Measurements from ENCODE around the gene GTSE1. TPM values are rescaled to one million over a fixed set of nuclear protein-coding genes. Genes with fewer than 3 reads are reported as not detected.

GTSE1 gene
- total and polyA plus RNA-seq, 2 of the 13 experiments (the other 11 are each of a cell fraction or from before 2014, with no cell fraction given) = 10.7 to 13.5 TPM

DNA sequence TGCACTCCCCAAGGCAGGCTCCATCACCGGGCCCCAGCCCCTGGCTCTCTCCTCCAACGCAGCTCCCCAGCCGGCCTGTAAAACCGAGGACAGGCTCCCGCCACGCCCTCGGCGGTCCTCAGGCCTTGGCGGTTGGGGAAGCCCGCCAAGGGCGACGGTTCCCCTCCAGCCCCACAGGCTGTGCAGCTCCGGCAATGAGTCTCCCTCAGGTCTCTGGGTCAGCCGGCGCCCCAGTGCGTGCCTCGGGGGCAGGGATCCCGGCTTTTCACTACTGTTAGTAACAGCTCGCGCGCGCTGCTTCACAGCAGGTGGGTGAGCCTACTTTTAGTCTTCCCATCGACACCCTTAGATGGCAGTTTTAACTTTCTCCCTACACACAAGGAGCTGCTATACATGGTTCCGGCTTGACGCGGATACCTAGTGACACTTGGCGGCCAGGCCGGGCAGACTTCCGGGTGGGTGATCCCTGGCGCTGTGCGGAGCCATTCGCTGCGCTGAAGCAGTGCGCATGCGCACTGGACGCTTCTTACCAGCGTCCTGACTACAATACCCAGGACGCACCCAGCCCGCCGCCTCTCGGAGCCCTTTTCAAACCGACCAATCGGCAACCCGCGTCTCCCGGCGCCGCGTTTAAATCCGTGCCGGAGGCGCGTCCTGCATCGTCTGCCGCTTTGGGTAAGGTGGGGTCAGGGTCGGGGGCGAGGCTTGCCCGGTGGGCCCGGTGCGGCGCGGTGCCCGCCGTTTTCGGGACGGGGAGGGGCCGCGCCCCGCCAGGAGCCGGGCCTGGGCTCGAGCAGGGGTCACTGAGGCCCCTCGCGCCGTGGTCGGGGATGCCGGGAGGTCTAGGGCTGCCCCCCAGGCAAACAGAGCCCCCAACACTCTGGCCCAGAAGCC is at the start of gene GTSE1 (continued):
- TF ChIP-seq, protein P1, sequence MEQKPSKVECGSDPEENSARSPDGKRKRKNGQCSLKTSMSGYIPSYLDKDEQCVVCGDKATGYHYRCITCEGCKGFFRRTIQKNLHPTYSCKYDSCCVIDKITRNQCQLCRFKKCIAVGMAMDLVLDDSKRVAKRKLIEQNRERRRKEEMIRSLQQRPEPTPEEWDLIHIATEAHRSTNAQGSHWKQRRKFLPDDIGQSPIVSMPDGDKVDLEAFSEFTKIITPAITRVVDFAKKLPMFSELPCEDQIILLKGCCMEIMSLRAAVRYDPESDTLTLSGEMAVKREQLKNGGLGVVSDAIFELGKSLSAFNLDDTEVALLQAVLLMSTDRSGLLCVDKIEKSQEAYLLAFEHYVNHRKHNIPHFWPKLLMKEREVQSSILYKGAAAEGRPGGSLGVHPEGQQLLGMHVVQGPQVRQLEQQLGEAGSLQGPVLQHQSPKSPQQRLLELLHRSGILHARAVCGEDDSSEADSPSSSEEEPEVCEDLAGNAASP (CRISPR knock-in tag; IDR thresholded peaks at IDR 0.05; ENCODE audit: borderline replicate concordance) = 0 out of 2 replicates have a peak, but pooled peaks have one; percentile 17
- TF ChIP-seq ZSCAN29 (CRISPR knock-in tag; conservative IDR thresholded peaks at IDR 0.05) = no peak
- TF ChIP-seq ZNF234 (CRISPR knock-in tag; conservative IDR thresholded peaks at IDR 0.05) = no peak
- TF ChIP-seq JUNB (CRISPR knock-in tag; IDR thresholded peaks at IDR 0.05; ENCODE audit: borderline replicate concordance) = peak; percentile 86; the same call in 1 of the 2 replicates
- TF ChIP-seq ZNF567 (CRISPR knock-in tag; IDR thresholded peaks at IDR 0.05; ENCODE audit: borderline replicate concordance) = no peak
- TF ChIP-seq ZNF572 (CRISPR knock-in tag; IDR thresholded peaks at IDR 0.05) = no peak
- TF ChIP-seq ZNF383 (CRISPR knock-in tag; IDR thresholded peaks at IDR 0.05; ENCODE audit: borderline replicate concordance) = no peak; the same call in 1 of the 2 replicates
- TF ChIP-seq NFE2 (CRISPR knock-in tag; IDR thresholded peaks at IDR 0.05) = no peak
- TF ChIP-seq AKAP8 (CRISPR knock-in tag; IDR thresholded peaks at IDR 0.05) = 0 out of 2 replicates have a peak, but pooled peaks have one; percentile 21
- no peak for TF ChIP-seq ZNF34 (CRISPR knock-in tag; IDR thresholded peaks at IDR 0.05; ENCODE audit: borderline replicate concordance)
- TF ChIP-seq, protein P2, sequence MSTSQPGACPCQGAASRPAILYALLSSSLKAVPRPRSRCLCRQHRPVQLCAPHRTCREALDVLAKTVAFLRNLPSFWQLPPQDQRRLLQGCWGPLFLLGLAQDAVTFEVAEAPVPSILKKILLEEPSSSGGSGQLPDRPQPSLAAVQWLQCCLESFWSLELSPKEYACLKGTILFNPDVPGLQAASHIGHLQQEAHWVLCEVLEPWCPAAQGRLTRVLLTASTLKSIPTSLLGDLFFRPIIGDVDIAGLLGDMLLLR (CRISPR knock-in tag; IDR thresholded peaks at IDR 0.05) = no peak; the same call in 1 of the 2 replicates
- TF ChIP-seq ZNF616 (CRISPR knock-in tag; IDR thresholded peaks at IDR 0.05; ENCODE audit: low read depth) = no peak
- no peak for TF ChIP-seq HMG20A (CRISPR knock-in tag; IDR thresholded peaks at IDR 0.05; ENCODE audit: borderline replicate concordance)
- no peak for TF ChIP-seq FOXA1 (IDR thresholded peaks at IDR 0.05)
- 0 out of 2 replicates have a peak, but pooled peaks have one; percentile 21 for TF ChIP-seq FOXA1 (CRISPR knock-in tag; IDR thresholded peaks at IDR 0.05)
- TF ChIP-seq ADNP (CRISPR knock-in tag; IDR thresholded peaks at IDR 0.05) = no peak
- 0 out of 2 replicates have a peak, but pooled peaks have one; percentile 59 for TF ChIP-seq ZNF256 (CRISPR knock-in tag; conservative IDR thresholded peaks at IDR 0.05)
- TF ChIP-seq ZNF260 (CRISPR knock-in tag; IDR thresholded peaks at IDR 0.05; ENCODE audit: borderline replicate concordance, low read depth) = no peak
- TF ChIP-seq, protein P3, sequence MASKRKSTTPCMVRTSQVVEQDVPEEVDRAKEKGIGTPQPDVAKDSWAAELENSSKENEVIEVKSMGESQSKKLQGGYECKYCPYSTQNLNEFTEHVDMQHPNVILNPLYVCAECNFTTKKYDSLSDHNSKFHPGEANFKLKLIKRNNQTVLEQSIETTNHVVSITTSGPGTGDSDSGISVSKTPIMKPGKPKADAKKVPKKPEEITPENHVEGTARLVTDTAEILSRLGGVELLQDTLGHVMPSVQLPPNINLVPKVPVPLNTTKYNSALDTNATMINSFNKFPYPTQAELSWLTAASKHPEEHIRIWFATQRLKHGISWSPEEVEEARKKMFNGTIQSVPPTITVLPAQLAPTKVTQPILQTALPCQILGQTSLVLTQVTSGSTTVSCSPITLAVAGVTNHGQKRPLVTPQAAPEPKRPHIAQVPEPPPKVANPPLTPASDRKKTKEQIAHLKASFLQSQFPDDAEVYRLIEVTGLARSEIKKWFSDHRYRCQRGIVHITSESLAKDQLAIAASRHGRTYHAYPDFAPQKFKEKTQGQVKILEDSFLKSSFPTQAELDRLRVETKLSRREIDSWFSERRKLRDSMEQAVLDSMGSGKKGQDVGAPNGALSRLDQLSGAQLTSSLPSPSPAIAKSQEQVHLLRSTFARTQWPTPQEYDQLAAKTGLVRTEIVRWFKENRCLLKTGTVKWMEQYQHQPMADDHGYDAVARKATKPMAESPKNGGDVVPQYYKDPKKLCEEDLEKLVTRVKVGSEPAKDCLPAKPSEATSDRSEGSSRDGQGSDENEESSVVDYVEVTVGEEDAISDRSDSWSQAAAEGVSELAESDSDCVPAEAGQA (IDR thresholded peaks at IDR 0.05; ENCODE audit: low read depth) = no peak
- TF ChIP-seq, protein P3 (CRISPR knock-in tag; IDR thresholded peaks at IDR 0.05; ENCODE audit: borderline replicate concordance) = 0 out of 2 replicates have a peak, but pooled peaks have one; percentile 49

All from HepG2 (cell line).